HL-60/S4 treated with retinoic acid at 250 ng/mL for 4 days and 3 days (cell line): Measurements from ENCODE around the gene GATAD2B.
"Not testable (repeated sequence)": the region's sequence is repeated elsewhere in the genome, so short reads cannot be mapped to it uniquely, and the experiment has no call there.

Experiments
- in situ Hi-C: fragments of 300-500 bp; cut with MboI; formaldehyde crosslinking; loops from 2 replicates; pipeline ENCODE4 v1.7.0; 2022; ENCODE audit warnings: low sequenced_read_pairs

The GATAD2B gene

GRCh38 chr1:153844349-153844748 lies 78.4 kb downstream of the GATAD2B start:
- in situ Hi-C loops = not testable (repeated sequence)

GRCh38 chr1:153842006-153842471 lies 80.7 kb downstream of the GATAD2B start:
- in situ Hi-C loops = no loop called here

- in situ Hi-C loops = no loop called here
Measured at GRCh38 chr1:153841463-153841994, 81.2 kb downstream of the GATAD2B start.

GRCh38 chr1:153840774-153841173 lies 82.0 kb downstream of the GATAD2B start:
- in situ Hi-C loops = not testable (repeated sequence)

GRCh38 chr1:153833968-153834367 lies 88.8 kb downstream of the GATAD2B start:
- in situ Hi-C loops = not testable (repeated sequence)

GRCh38 chr1:153833171-153833570 lies 89.6 kb downstream of the GATAD2B start:
- in situ Hi-C loops = no loop called here

- in situ Hi-C loops = no loop called here
Measured at GRCh38 chr1:153832293-153832692, 90.5 kb downstream of the GATAD2B start.

GRCh38 chr1:153831026-153831425 lies 91.7 kb downstream of the GATAD2B start:
- in situ Hi-C loops = no loop called here

- in situ Hi-C loops = no loop called here
Measured at GRCh38 chr1:153827168-153827964, 95.4 kb downstream of the GATAD2B start.

GRCh38 chr1:153818876-153819275 lies 103.9 kb downstream of the GATAD2B start:
- in situ Hi-C loops = loop anchor here (10.0 kb wide), 1 partner anchor 166 kb away; the partner anchor contains the start of gene RAB13

- in situ Hi-C loops = loop anchor here (10.0 kb wide), 1 partner anchor 168 kb away; the partner anchor contains the start of gene RAB13
Measured at GRCh38 chr1:153816283-153816889, 106.4 kb downstream of the GATAD2B start.

- in situ Hi-C loops = no loop called here
Measured at GRCh38 chr1:153805886-153806719, 116.7 kb downstream of the GATAD2B start.

GRCh38 chr1:153805042-153805745 lies 117.6 kb downstream of the GATAD2B start:
- in situ Hi-C loops = no loop called here

- in situ Hi-C loops = no loop called here
Measured at GRCh38 chr1:153804112-153804511, 118.7 kb downstream of the GATAD2B start.

GRCh38 chr1:153803470-153804056 lies 119.2 kb downstream of the GATAD2B start:
- in situ Hi-C loops = no loop called here

- in situ Hi-C loops = no loop called here
Measured at GRCh38 chr1:153801786-153802697, 120.7 kb downstream of the GATAD2B start.

GRCh38 chr1:153801028-153801625 lies 121.6 kb downstream of the GATAD2B start:
- in situ Hi-C loops = no loop called here

- in situ Hi-C loops = no loop called here
Measured at GRCh38 chr1:153800516-153800915, 122.3 kb downstream of the GATAD2B start.
